GM18519 (cell line): ENCODE data around the gene FGF11.
A peak's percentile ranks its signal among the peaks of the same experiment; 100 is the strongest.
"Not testable (repeated sequence)": the region's sequence is repeated elsewhere in the genome, so short reads cannot be mapped to it uniquely, and the experiment has no call there.

Experiments
- ATAC-seq: cut with Tn5 transposase; IDR thresholded peaks from one replicate; pipeline ENCODE4 v1.9.1; 2021; ENCODE audit warnings: mild to moderate bottlenecking, moderate library complexity; ENCODE audit not compliant: unreplicated experiment, low FRiP score

The FGF11 gene

DNA sequence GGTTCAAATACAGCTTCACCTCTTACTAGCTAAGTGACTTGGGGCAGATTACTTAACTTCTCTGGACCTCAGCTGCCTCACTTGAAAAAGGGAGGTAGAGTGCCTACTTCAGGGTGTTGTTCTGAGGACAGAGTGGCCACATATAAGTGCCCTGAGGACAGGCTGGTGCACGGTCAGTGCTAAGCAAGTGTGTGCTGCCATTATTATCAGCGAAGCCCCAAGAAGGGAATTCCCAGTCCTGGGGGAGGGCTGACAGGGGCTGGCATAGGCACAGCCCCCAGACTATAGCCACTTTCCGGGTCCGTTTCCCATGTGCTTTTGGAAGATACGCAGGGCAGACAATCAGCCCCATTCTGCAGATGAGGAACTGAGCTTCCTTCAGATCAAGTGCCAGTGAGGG is 37.6 kb downstream of the FGF11 start:
- no peak for ATAC-seq

DNA sequence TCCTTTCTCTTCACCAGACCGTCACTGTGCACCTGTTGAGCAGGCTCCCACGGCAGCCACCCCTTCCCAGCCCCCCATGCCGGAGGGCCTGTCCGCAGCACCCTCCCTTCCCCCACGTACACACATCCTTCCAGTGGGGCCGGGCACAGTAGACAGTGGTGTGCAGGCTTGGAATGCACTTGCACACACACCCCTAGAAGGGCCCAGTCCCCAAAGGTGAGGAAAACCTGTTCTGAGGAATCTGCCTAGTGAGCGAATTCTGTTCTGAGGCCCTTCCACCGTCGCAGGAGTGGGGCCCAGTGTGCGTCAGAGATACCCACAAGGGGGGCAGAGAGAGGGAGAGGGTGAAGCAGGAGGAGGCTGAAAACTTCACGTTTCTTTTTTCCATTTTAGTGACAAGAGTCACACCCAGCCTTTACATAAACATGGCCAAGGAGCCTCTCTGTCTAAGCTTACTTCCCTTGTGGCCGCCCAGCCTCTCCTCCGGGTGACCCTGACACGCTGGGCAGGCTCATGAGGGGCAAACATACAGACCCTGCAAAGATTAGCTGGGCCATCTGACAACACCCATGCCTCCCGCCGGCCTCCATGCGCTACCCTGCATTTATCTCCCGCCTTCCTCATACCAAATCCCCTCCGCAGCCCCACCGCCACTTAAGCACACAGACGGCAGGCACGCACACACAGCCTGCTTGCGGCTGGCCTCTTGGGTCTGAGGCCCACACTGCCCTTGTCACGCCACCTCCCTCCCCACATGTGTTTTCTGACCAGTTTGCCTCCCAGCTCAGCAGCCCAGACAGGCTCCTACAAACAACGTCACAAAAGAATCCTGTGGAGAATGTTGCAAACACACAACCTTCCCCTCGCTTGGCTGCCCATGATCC is 38.3 kb downstream of the FGF11 start:
- ATAC-seq = no peak

DNA sequence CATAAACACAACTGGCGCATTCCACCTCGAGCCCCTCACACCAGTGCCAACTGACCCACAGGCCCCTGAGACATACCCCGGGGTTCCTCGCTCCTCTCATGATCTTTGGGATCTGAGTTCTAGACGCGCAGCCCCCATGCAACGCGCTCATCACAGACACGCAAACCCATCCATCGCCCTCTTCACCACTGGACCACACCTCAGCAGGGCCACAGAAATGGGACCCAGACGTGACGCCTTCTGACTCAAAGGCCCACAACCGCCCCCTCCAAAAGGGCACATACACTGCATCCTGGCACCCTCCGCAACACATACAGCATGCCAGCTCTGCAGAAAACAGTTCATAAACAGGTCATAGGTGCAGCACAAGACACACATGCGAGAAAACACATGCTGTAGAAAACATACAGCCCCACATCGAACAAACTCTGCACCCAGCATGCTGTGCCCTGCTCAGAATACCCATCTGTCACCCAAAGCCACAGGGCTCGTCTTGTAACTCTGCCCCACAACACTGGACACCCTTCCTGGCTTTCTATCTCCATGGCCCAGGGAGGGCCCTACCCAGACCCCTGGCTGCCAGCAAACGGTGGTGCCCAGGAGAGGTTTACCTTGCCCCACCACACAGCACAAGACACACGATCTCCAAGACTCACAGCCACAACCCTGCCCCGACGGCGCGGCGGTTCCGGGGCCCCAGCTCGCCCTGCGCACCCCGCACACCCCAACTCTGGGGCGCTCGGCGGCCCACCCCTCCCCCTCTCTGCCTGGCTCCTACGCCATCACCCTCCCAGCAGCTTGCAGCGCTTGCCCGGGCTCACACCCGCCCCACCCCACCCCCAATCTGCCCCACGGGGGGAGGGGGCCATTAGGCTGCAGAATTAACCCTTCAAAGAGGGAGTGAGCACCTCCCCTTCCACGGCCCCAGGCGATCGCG is 39.2 kb downstream of the FGF11 start:
- no peak for ATAC-seq

DNA sequence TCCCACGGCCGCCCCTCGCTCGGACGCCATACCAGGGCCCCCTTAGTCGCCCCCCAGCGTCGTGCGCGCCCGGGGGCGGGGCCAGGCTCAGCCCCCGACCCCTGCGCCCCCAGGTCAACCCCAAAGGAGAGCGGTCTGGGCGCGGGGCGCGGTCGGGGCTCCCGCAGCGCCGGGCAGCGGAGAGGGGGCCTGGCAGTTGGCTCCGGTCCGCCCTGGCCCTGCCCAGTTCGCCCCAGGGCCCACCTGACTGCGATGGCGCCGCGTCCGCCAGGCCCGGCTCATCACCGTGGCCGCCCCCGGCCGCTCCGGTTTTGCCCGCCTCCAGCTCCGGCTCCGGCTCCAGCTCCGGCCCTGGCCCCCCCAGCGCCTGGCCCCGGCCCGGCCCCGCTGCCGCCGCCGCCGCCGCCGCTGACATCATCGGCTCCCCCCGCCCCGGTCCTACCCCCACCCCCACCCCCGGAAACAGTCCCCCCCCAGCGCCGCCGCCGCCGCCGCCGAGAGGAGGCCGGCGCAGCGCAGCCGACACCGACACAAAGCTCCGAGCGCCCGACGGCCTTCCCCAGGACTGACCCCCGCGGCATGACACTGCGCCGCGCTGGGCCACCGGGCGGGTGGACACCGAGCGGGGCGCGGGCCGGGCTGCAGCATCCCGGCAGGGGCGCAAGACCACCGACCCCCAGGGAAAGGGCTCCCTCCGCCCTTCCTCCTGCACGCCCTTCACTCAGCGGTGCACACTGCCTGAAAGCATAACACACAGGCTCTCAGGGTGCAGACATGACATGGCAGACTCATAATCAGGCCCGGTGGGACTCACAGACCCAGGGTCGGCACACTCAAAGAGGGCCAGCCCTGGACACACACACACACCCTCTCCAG is 40.1 kb downstream of the FGF11 start, which contains the start of gene ZBTB4:
Gene ZBTB4 (minus strand): TSS at position 419 of the 876 bp plus-strand sequence. CDS start 12,830 bp downstream, outside the sequence.
- no peak for ATAC-seq

DNA sequence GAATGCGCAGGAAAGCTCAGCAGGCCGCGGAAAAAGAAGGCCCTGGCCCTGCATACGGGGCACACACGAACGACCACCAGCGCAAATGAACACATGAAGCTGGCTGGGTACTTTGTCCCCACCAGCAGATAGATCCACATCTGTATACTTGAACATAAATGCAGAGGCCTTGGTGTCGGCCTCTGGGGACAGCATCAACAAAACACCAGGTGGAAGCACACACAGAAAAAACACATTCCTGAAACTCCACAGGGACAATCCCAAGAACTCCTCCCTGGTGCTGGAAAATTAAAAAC is 40.7 kb downstream of the FGF11 start:
- no peak for ATAC-seq

DNA sequence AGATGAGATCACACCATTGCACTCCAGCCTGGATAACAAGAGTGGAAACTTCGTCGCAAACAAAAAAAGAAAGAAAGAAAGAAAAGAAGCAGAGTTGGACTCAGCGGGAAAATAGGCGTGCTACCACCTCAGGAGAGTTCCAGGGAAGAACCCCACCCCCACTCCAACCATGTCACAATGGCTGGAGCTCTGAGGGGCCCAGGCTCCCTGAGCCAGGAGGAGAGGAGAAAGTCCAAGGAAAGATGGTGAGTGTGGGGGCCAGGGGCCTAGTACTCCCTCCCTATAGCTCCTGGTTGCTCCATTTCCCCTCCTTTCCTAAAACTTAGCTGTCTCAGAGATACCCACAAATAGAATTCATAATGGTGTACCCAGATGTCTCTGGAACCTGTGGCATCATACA is 42.0 kb downstream of the FGF11 start, which contains the start of gene SLC35G6:
Gene SLC35G6 (plus strand): TSS at position 172 of the 400 bp plus-strand sequence. CDS start 71 bp downstream, at position 243.
- ATAC-seq = not testable (repeated sequence)

DNA sequence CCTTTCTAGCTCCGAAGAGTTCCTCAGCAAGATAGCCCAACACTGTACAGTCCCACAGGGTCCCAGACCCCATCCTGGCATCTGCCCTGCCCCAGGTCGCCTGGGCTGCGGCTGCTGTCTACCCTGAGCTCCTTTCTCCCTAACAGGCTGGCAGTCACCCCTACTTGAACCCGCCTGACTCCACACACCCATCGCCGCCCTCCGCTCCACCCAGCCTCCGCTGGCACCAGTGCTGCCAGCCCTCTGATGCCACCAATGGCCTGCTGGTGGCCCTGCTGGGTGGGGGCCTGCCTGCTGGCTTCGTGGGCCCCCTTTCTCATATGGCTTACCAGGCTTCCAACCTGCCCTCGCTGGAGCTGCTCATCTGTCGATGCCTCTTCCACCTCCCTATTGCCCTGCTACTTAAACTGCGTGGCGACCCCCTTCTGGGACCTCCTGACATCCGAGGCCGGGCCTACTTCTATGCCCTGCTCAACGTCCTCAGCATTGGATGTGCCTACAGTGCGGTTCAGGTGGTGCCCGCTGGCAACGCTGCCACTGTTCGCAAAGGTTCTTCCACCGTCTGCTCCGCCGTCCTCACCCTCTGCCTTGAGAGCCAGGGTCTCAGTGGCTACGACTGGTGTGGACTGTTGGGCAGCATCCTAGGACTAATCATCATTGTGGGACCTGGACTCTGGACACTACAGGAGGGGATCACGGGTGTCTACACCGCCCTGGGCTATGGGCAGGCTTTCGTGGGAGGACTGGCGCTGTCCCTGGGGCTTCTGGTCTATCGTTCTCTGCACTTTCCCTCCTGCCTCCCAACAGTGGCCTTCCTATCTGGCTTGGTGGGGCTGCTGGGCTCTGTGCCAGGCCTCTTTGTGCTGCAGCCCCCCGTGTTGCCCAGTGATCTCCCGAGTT is 42.8 kb downstream of the FGF11 start:
- ATAC-seq = not testable (repeated sequence)

DNA sequence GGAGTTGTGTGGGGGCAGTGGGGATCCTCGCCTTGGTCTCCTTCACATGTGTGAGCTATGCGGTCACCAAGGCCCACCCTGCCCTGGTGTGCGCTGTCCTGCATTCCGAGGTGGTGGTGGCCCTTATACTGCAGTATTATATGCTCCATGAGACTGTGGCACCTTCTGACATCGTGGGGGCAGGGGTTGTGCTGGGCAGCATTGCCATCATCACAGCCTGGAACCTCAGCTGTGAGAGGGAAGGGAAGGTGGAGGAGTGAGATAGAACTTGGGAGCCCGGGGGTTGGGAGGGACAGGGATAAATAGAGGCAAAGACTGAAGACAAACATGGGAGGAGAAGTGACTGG is 43.4 kb downstream of the FGF11 start:
- not testable (repeated sequence) for ATAC-seq

DNA sequence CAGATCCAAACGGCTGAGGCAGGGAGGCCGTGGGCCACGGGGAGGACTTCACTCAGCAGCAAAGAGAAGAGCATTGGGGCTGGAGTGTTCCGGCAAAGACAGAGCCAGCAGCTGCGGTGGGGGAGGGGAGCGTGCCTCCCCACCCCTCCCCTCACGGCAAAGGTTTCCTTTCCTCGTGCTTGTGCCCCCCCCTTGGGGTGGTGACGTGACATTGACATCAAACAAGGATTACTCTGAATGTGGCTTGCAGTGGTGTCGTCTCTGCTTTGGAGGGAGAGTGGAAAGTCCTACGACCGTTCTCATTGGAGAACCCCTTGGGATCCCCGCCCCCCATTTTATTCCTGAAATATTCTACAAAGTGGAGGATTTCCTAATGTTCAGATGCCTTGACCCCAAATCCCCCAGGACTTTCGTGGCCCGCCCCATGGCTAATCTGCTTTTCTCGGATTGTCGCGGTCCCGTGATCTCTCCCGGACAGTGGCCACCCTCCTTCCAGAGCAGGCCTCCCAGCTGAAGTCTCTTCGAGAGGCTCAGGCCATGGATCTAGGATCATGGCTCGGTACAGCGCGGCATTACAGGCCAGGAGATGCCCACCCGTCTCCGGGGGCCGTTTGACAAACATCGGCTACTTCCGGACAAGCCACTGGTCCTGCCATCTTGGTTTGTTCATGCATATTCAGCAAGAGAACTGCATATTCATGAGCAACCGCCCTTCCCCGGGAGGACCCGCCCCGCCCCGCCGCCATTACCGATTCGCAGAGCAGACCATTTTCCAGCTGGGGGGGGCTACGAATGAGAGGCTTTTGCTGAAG is 44.1 kb downstream of the FGF11 start:
- ATAC-seq = peak; percentile 18

DNA sequence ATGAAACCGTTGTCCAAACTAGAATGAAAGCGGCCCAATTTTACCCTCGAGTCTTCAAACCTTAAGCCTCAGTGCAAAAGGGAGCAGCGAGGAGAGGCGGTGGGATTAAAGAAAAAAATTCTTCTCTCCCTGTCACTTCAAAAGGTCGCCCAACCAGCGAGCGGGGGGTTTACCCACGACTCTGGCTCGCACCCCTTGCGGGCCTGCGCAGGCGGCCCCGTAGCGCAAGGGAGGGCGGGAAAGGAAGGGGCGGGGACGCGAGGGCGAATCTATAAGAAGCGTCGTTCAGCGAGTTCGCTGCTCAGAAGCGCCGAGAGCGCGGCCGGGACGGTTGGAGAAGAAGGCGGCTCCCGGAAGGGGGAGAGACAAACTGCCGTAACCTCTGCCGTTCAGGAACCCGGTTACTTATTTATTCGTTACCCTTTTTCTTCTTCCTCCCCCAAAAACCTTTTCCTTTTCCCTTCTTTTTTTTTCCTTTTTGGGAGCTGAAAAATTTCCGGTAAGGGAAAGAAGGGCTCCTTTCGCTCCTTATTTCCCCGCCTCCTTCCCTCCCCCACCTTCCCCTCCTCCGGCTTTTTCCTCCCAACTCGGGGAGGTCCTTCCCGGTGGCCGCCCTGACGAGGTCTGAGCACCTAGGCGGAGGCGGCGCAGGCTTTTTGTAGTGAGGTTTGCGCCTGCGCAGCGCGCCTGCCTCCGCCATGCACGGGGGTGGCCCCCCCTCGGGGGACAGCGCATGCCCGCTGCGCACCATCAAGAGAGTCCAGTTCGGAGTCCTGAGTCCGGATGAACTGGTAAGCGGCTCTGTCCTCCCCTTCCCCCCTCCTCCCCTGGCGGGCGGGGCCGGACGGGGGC is 45.0 kb downstream of the FGF11 start, which contains the start of gene POLR2A:
Gene POLR2A (plus strand): TSS at position 300 of the 852 bp plus-strand sequence.
- peak; percentile 57 for ATAC-seq

DNA sequence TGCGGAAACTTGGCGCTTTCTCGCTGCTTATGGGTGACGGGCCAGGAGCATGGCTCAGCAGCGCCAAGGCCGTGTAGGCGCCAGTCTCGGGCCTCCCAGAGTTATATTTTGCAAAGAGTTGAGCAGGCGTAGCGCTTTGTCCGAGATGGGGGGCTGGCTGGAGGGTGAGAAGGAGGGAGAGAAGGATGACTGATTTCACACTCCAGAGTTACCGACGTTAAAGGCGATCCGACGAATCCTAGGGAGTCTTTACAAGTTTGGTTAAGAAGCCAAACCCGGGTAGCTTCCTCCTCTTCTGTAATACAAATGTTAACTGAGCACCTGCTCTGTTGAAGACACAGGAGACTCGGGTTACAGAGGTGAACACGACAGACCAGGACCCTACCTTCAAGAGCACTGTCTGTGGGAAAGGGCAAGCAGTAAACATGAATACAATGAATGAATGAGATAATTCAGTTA is 45.6 kb downstream of the FGF11 start:
- no peak for ATAC-seq

DNA sequence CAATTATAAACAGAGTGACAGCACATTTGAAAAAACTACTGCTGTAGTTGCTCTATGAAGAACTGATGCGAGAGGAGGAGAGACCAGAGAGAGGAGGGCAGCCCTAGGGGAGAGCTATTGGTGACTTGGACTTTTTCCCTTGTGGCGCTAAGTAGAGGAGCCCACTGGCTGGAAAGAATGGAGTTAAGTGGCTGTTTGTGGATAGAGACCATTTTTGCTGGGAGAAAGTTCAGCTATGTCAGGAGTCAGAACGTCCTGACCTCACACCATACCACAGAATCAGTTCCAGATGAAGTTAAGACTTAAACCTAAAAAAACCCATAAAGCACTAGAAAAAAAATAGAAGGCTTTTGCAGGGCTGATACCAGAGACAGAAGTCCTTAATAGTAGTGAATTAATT is 46.9 kb downstream of the FGF11 start:
- no peak for ATAC-seq

DNA sequence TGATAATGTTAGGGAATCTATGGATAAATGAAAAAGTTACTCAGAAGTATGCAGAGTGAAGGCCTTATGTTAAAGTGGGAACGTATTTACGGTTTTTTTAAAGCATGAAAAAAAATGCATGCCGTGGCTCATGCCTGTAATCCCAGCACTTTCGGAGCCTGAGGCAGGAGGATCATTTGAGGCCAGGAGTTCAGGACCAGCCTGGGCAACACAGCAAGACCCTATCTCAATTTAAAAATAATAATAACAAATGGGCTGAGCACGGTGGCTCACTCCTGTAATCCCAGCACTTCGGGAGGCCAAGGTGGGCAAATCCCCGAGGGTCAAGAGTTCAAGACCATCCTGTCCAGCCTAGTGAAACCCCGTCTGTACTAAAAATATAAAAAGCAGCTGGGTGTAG is 50.8 kb downstream of the FGF11 start:
- ATAC-seq = no peak

DNA sequence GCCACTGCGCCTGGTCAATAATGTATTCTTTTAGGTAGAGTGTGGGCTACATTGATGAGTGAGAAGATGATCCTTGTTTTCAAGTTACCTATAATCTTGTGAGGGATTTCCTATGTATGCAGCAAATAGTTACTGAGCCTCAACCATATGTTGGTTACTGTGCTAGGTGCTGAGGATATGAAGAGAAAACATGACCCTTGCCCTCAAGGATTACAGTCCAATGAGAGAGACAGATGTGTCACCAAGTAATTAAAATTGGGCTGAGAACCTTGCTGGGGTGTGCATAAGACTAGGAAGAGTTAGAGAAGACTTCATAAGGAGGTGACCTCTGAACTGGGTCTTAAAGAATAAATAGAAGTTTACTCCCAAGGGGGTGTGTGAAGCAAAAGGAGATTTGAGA is 52.3 kb downstream of the FGF11 start:
- no peak for ATAC-seq

DNA sequence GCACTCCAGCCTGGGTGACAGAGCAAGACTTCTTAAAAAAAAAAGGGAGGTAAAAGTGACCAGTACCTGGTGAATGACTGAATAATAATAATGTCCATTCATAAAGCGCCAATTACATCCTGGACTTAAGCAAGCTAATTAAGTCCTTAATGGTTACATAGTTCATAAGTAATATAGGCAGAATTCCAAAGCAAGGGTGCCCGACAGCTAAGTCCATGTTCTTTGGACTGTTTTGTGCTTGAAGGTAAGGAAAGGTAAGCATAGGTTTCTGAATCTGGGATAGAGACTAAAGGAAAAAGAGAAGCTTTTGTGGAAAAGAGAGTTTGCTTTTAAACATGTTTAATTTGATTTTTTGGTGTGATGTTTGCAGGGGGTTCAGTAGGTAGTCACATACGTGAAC is 54.6 kb downstream of the FGF11 start:
- ATAC-seq = no peak
